A549 (cell line): ENCODE measurements around the gene PSIP1.
"Not testable (repeated sequence)": the region's sequence is repeated elsewhere in the genome, so short reads cannot be mapped to it uniquely, and the experiment has no call there.

Experiments
- CHD2 ChIP-seq: fragments of 150-350 bp; IDR thresholded peaks from 2 replicates; pipeline ENCODE4 v1.6.1; 2014; ENCODE audit warnings: low read length; ENCODE audit not compliant: partially characterized antibody
- KDM1A ChIP-seq: fragments of 200-600 bp; sonication (generic); IDR thresholded peaks from 2 replicates; pipeline ENCODE4 v1.6.1; 2016; ENCODE audit warnings: low read depth, mild to moderate bottlenecking
- NR3C1 ChIP-seq: fragments of >200 bp; sonication (Bioruptor Twin); formaldehyde crosslinking; IDR thresholded peaks from 3 replicates; pipeline ENCODE4 v1.6.1; 2017
- POLR2A ChIP-seq: IDR thresholded peaks from 2 replicates; pipeline ENCODE4 v1.6.1; 2012; ENCODE audit warnings: mild to moderate bottlenecking, low read length
- RAD21 ChIP-seq, 2 experiments: fragments of >200 bp in 1 of 2; sonication (Bioruptor Twin) in 1 of 2; formaldehyde crosslinking in 1 of 2; IDR thresholded peaks in 1 of 2; conservative IDR thresholded peaks in 1 of 2; 2 replicates in 1 of 2; 3 replicates in 1 of 2; pipeline ENCODE4 v1.6.1; 2012 to 2018; ENCODE audit warnings: inconsistent platforms in 1 of 2
- RCOR1 ChIP-seq: fragments of 150-350 bp; IDR thresholded peaks from 2 replicates; pipeline ENCODE4 v1.6.1; 2014; ENCODE audit warnings: antibody characterized with exemption, low read length, low read depth
- RFX5 ChIP-seq: fragments of 450-650 bp; IDR thresholded peaks from 2 replicates; pipeline ENCODE4 v1.7.1; 2014; ENCODE audit warnings: antibody characterized with exemption, mild to moderate bottlenecking, moderate library complexity
- ZSCAN20 ChIP-seq: fragments of 250-450 bp; sonication (Bioruptor Pico); IDR thresholded peaks from 2 replicates; pipeline ENCODE4 v1.8.0; 2022; ENCODE audit warnings: mild to moderate bottlenecking, moderate library complexity
- TF ChIP-seq, protein P1 (sequence below): fragments of >200 bp; sonication (Bioruptor Twin); formaldehyde crosslinking; IDR thresholded peaks from 3 replicates; pipeline ENCODE4 v1.5.1; 2016

DNA sequence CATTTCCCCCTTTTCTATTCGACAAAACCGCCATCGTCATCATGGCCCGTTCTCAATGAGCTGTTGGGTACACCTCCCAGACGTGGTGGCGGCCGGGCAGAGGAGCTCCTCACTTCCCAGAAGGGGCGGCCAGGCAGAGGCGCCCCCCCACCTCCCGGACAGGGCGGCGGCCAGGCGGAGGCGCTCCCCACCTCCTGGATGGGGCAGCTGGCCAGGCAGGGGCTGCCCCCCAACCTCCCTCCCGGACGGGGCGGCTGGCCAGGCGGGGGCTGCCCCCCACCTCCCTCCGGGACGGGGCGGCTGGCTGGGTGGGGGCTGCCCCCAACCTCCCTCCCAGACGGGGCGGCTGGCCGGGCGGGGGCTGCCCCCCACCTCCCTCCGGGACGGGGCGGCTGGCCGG lies 68.9 kb downstream of the PSIP1 start:
- TF ChIP-seq NR3C1; ZSCAN20 (CRISPR knock-in tag); RAD21 (conservative IDR thresholded peaks at IDR 0.05 in 1 of 2, IDR thresholded peaks at IDR 0.05 in 1 of 2); RFX5; CHD2; RCOR1; KDM1A; POLR2A: not testable (repeated sequence)
- TF ChIP-seq, protein P1, sequence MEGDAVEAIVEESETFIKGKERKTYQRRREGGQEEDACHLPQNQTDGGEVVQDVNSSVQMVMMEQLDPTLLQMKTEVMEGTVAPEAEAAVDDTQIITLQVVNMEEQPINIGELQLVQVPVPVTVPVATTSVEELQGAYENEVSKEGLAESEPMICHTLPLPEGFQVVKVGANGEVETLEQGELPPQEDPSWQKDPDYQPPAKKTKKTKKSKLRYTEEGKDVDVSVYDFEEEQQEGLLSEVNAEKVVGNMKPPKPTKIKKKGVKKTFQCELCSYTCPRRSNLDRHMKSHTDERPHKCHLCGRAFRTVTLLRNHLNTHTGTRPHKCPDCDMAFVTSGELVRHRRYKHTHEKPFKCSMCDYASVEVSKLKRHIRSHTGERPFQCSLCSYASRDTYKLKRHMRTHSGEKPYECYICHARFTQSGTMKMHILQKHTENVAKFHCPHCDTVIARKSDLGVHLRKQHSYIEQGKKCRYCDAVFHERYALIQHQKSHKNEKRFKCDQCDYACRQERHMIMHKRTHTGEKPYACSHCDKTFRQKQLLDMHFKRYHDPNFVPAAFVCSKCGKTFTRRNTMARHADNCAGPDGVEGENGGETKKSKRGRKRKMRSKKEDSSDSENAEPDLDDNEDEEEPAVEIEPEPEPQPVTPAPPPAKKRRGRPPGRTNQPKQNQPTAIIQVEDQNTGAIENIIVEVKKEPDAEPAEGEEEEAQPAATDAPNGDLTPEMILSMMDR: not testable (repeated sequence)
